Uterus (tissue), 2 donors: Measurements from ENCODE around the gene AMPD2.

Experiments used
- POLR2A ChIP-seq, 2 donors: fragments of 450-650 bp; IDR thresholded peaks; one replicate each; pipeline ENCODE4 v1.6.1; 2016; ENCODE audit warnings: antibody characterized with exemption in 2 of 2, mild to moderate bottlenecking in 1 of 2, moderate library complexity in 1 of 2
- TF ChIP-seq, protein P1 (sequence below), 4 experiments: fragments of 200-600 bp in 2 of 4; fragments of 450-650 bp in 2 of 4; sonication (generic) in 2 of 4; IDR thresholded peaks; one replicate each; pipeline ENCODE4 v1.5.1; 2016 to 2019; ENCODE audit warnings: antibody characterized with exemption in 4 of 4, mild to moderate bottlenecking in 2 of 4, moderate library complexity in 1 of 4

GRCh38 chr1:109637446-109637845, 17.8 kb downstream of the AMPD2 start:
- TF ChIP-seq, protein P1, sequence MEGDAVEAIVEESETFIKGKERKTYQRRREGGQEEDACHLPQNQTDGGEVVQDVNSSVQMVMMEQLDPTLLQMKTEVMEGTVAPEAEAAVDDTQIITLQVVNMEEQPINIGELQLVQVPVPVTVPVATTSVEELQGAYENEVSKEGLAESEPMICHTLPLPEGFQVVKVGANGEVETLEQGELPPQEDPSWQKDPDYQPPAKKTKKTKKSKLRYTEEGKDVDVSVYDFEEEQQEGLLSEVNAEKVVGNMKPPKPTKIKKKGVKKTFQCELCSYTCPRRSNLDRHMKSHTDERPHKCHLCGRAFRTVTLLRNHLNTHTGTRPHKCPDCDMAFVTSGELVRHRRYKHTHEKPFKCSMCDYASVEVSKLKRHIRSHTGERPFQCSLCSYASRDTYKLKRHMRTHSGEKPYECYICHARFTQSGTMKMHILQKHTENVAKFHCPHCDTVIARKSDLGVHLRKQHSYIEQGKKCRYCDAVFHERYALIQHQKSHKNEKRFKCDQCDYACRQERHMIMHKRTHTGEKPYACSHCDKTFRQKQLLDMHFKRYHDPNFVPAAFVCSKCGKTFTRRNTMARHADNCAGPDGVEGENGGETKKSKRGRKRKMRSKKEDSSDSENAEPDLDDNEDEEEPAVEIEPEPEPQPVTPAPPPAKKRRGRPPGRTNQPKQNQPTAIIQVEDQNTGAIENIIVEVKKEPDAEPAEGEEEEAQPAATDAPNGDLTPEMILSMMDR (IDR thresholded peaks at IDR 0.05), result no peak
- no peak for TF ChIP-seq POLR2A (IDR thresholded peaks at IDR 0.05)
